HEK293 (cell line): ENCODE results near the gene EDN1.

ENCODE experiments used
- CTCF ChIA-PET: fragments of 350-600 bp; formaldehyde crosslinking; extraction: SDS; loops from one replicate; lab custom pipeline; 2021; ENCODE audit warnings: antibody characterized with exemption; lab: Yijun Ruan, JAX
- POLR2A ChIA-PET: fragments of 300-600 bp; formaldehyde crosslinking; extraction: SDS; loops from one replicate; lab custom pipeline; 2020; ENCODE audit warnings: antibody characterized with exemption, inconsistent platforms; lab: Yijun Ruan, JAX
- H3K27ac ChIP-seq: fragments of 200-500 bp; sonication (Bioruptor generic); 2 replicates; pipeline ENCODE4 v1.5.1; 2014; ENCODE audit warnings: low read depth, low read length, control low read depth, inconsistent platforms; ENCODE audit errors: extremely low read depth
- H3K36me3 ChIP-seq, 2 experiments: fragments of 200-500 bp in 1 of 2; sonication (Bioruptor generic) in 1 of 2; 1 replicate in 1 of 2; 2 replicates in 1 of 2; pipeline ENCODE4 v1.5.1; 2014 to 2017; ENCODE audit warnings: inconsistent platforms in 2 of 2, low read length in 2 of 2; ENCODE audit not compliant: control insufficient read depth in 2 of 2, insufficient read depth in 1 of 2
- H3K4me1 ChIP-seq: fragments of 200-500 bp; sonication (Bioruptor generic); 2 replicates; pipeline ENCODE4 v1.5.1; 2014; ENCODE audit warnings: mild to moderate bottlenecking, low read length, inconsistent platforms; ENCODE audit not compliant: control insufficient read depth, insufficient read depth
- H3K4me3 ChIP-seq: 2 replicates; pipeline ENCODE4 v1.5.1; 2011; ENCODE audit warnings: low read depth, mild to moderate bottlenecking, control low read depth, low read length, moderate library complexity
- H3K9me3 ChIP-seq: fragments of 200-500 bp; sonication (Bioruptor generic); 2 replicates; pipeline ENCODE4 v1.5.1; 2014; ENCODE audit warnings: low read depth, low read length, inconsistent platforms; ENCODE audit not compliant: control insufficient read depth, insufficient read depth
- CTCF ChIP-seq: fragments of 450-650 bp; formaldehyde crosslinking; IDR thresholded peaks from 2 replicates; pipeline ENCODE4 v1.5.1; 2016; ENCODE audit warnings: missing biosample characterization, missing genetic modification characterization
- ELK4 ChIP-seq: IDR thresholded peaks from 2 replicates; pipeline ENCODE4 v1.6.1; 2011; ENCODE audit warnings: mild to moderate bottlenecking, low read depth, low read length, borderline replicate concordance
- GLIS2 ChIP-seq: fragments of 450-650 bp; formaldehyde crosslinking; IDR thresholded peaks from 2 replicates; pipeline ENCODE4 v1.5.1; 2016; ENCODE audit warnings: missing biosample characterization, missing genetic modification characterization
- KLF8 ChIP-seq: fragments of 450-650 bp; formaldehyde crosslinking; IDR thresholded peaks from 2 replicates; pipeline ENCODE4 v1.5.1; 2016; ENCODE audit warnings: missing biosample characterization, missing genetic modification characterization
- OSR2 ChIP-seq: fragments of 450-650 bp; formaldehyde crosslinking; IDR thresholded peaks from 2 replicates; pipeline ENCODE4 v1.5.1; 2016; ENCODE audit warnings: missing biosample characterization, missing genetic modification characterization
- PRDM1 ChIP-seq: fragments of 450-650 bp; formaldehyde crosslinking; IDR thresholded peaks from 2 replicates; pipeline ENCODE4; 2016; ENCODE audit warnings: missing biosample characterization, missing genetic modification characterization
- TCF7L2 ChIP-seq: IDR thresholded peaks from 2 replicates; pipeline ENCODE4 v1.6.1; 2011; ENCODE audit warnings: low read depth, mild to moderate bottlenecking, inconsistent platforms, low read length, moderate library complexity, borderline replicate concordance
- TRIM28 ChIP-seq: IDR thresholded peaks from 2 replicates; pipeline ENCODE4 v1.6.1; 2011; ENCODE audit warnings: low read length, control low read depth, borderline replicate concordance
- YY2 ChIP-seq: fragments of 450-650 bp; formaldehyde crosslinking; IDR thresholded peaks from 2 replicates; pipeline ENCODE4 v1.5.1; 2016; ENCODE audit warnings: missing biosample characterization, missing genetic modification characterization
- ZBTB26 ChIP-seq: fragments of 450-650 bp; formaldehyde crosslinking; optimal IDR thresholded peaks from 2 replicates; pipeline ENCODE3; 2016; ENCODE audit warnings: missing biosample characterization, mild to moderate bottlenecking, missing genetic modification characterization
- ZFP37 ChIP-seq: fragments of 450-650 bp; formaldehyde crosslinking; IDR thresholded peaks from 2 replicates; pipeline ENCODE4 v1.5.1; 2016; ENCODE audit warnings: missing biosample characterization, missing genetic modification characterization
- ZNF140 ChIP-seq: fragments of 450-650 bp; formaldehyde crosslinking; IDR thresholded peaks from 2 replicates; pipeline ENCODE4 v1.5.1; 2016; ENCODE audit warnings: missing biosample characterization, missing genetic modification characterization
- ZNF19 ChIP-seq: fragments of 450-650 bp; formaldehyde crosslinking; IDR thresholded peaks from 2 replicates; pipeline ENCODE4; 2016; ENCODE audit warnings: missing biosample characterization, missing genetic modification characterization, low read depth
- ZNF221 ChIP-seq: fragments of 450-650 bp; formaldehyde crosslinking; IDR thresholded peaks from 2 replicates; pipeline ENCODE4 v1.5.1; 2017; ENCODE audit warnings: missing biosample characterization, missing genetic modification characterization, borderline replicate concordance
- ZNF433 ChIP-seq: fragments of 450-650 bp; formaldehyde crosslinking; IDR thresholded peaks from 2 replicates; pipeline ENCODE4 v1.5.1; 2016; ENCODE audit warnings: missing biosample characterization, missing genetic modification characterization, low read depth
- ZNF48 ChIP-seq: fragments of 450-650 bp; formaldehyde crosslinking; IDR thresholded peaks from 2 replicates; pipeline ENCODE4 v1.5.1; 2016; ENCODE audit warnings: missing biosample characterization, missing genetic modification characterization
- ZNF529 ChIP-seq: fragments of 450-650 bp; formaldehyde crosslinking; IDR thresholded peaks from 2 replicates; pipeline ENCODE4 v1.5.1; 2017; ENCODE audit warnings: missing genetic modification characterization, missing biosample characterization; ENCODE audit not compliant: insufficient replicate concordance
- ZNF585B ChIP-seq: fragments of 450-650 bp; formaldehyde crosslinking; IDR thresholded peaks from 2 replicates; pipeline ENCODE4 v1.5.1; 2016; ENCODE audit warnings: missing biosample characterization, missing genetic modification characterization
- ZNF600 ChIP-seq: fragments of 450-650 bp; formaldehyde crosslinking; IDR thresholded peaks from 2 replicates; pipeline ENCODE4 v1.5.1; 2016; ENCODE audit warnings: missing biosample characterization, missing genetic modification characterization
- ZNF639 ChIP-seq: fragments of 450-650 bp; formaldehyde crosslinking; IDR thresholded peaks from 2 replicates; pipeline ENCODE4 v1.5.1; 2016; ENCODE audit warnings: missing biosample characterization, missing genetic modification characterization
- ZNF747 ChIP-seq: fragments of 450-650 bp; formaldehyde crosslinking; IDR thresholded peaks from 2 replicates; pipeline ENCODE4 v1.5.1; 2016; ENCODE audit warnings: missing biosample characterization, missing genetic modification characterization
- ZNF768 ChIP-seq: fragments of 450-650 bp; formaldehyde crosslinking; IDR thresholded peaks from 2 replicates; pipeline ENCODE4 v1.5.1; 2018; ENCODE audit warnings: missing biosample characterization, mild to moderate bottlenecking, missing genetic modification characterization
- ZNF830 ChIP-seq: fragments of 450-650 bp; IDR thresholded peaks from 2 replicates; pipeline ENCODE4 v1.5.0; 2018; ENCODE audit warnings: missing biosample characterization, missing genetic modification characterization, low read depth, mild to moderate bottlenecking, moderate library complexity
- ZSCAN18 ChIP-seq: fragments of 450-650 bp; formaldehyde crosslinking; IDR thresholded peaks from 2 replicates; pipeline ENCODE4 v1.5.1; 2016; ENCODE audit warnings: missing biosample characterization, missing genetic modification characterization

Gene EDN1

GRCh38 chr6:12340488-12340818, 50.3 kb downstream of the EDN1 start (continued):
- TF ChIP-seq TCF7L2 (no peak), ZNF639 (tag by site-specific recombination) (no peak), ZNF140 (no peak), ZNF19 (no peak), PRDM1 (no peak), TRIM28 (no peak)

- ChIA-PET POLR2A (interaction anchor here (0.6 kb wide), 1 partner anchor 51 kb away, joined by 3 read pairs; no protein-coding TSS in a partner anchor), CTCF (interaction anchor here (1.6 to 2.4 kb wide), 2 partner anchors 53 to 140 kb away, joined by 7 to 8 read pairs; no protein-coding TSS in a partner anchor)
- no peak overlapping the region for H3K4me3 ChIP-seq
- TF ChIP-seq ZBTB26 (tag by site-specific recombination), result no peak
- TF ChIP-seq ELK4, result no peak
- TF ChIP-seq ZNF600 (tag by site-specific recombination), result no peak
- TF ChIP-seq ZFP37, result no peak
- no peak for TF ChIP-seq OSR2 (tag by site-specific recombination)
- TF ChIP-seq ZNF48, result no peak
- no peak for TF ChIP-seq ZNF768
- no peak for TF ChIP-seq ZSCAN18 (tag by site-specific recombination)
- no peak for TF ChIP-seq KLF8 (tag by site-specific recombination)
- no peak for TF ChIP-seq ZNF830 (tag by site-specific recombination)
- TF ChIP-seq CTCF (tag by site-specific recombination), result no peak
- no peak for TF ChIP-seq ZNF433 (tag by site-specific recombination)
- no peaks in the 10 kb centered on the region for H3K4me1 ChIP-seq
- H3K36me3 ChIP-seq, result no peaks in the 10 kb centered on the region
- no peak overlapping the region for H3K27ac ChIP-seq
- no peaks in the 10 kb centered on the region for H3K9me3 ChIP-seq
Measured at GRCh38 chr6:12342664-12343063, 52.5 kb downstream of the EDN1 start.

- POLR2A ChIA-PET, result no interaction called here
- Histone ChIP-seq H3K36me3 (no peaks in the 10 kb centered on the region), H3K4me3 (no peak overlapping the region), H3K27ac (no peak overlapping the region)
- no peak for TF ChIP-seq GLIS2 (tag by site-specific recombination)
- TF ChIP-seq ZNF529 (tag by site-specific recombination), result no peak
- no peak for TF ChIP-seq OSR2 (tag by site-specific recombination)
- no peak for TF ChIP-seq ZNF747 (tag by site-specific recombination)
- no peak for TF ChIP-seq ZNF221 (tag by site-specific recombination)
- TF ChIP-seq YY2 (tag by site-specific recombination), result no peak
- TF ChIP-seq ZNF585B, result no peak
- TF ChIP-seq, all 188 proteins: peak for 0
- H3K9me3 ChIP-seq, result no peaks in the 10 kb centered on the region
- no peaks in the 10 kb centered on the region for H3K4me1 ChIP-seq
- CTCF ChIA-PET, result interaction anchor here (0.7 to 2.4 kb wide), 3 partner anchors 50 to 139 kb away, joined by 3 to 8 read pairs (median 7); no protein-coding TSS in a partner anchor
Measured at GRCh38 chr6:12343122-12343439, 52.9 kb downstream of the EDN1 start.
